Neural crest cell (in vitro differentiated cells): ENCODE data around the gene SOAT1. TPM values are rescaled to one million over a fixed set of nuclear protein-coding genes. Genes with fewer than 3 reads are reported as not detected.

Experiments
- DNase-seq: peaks from one replicate; pipeline ENCODE4 v3.0.0; 2021; ENCODE audit warnings: low read depth, mixed read lengths, low spot score
- H3K27ac Mint-ChIP-seq: one replicate; pipeline ENCODE4 v1.8.0; 2021; ENCODE audit warnings: mild to moderate bottlenecking, mixed read lengths; ENCODE audit not compliant: unreplicated experiment
- H3K27me3 Mint-ChIP-seq: 2 replicates; pipeline ENCODE4 v1.8.0; 2021; ENCODE audit warnings: low read depth, mild to moderate bottlenecking, mixed read lengths
- H3K36me3 Mint-ChIP-seq: 2 replicates; pipeline ENCODE4 v1.8.0; 2021; ENCODE audit warnings: low read depth, mild to moderate bottlenecking, mixed read lengths
- H3K4me1 Mint-ChIP-seq: 2 replicates; pipeline ENCODE4 v1.8.0; 2021; ENCODE audit warnings: mixed read lengths
- H3K4me3 Mint-ChIP-seq: one replicate; pipeline ENCODE4 v1.8.0; 2021; ENCODE audit warnings: mild to moderate bottlenecking, mixed read lengths
- H3K9me3 Mint-ChIP-seq: 2 replicates; pipeline ENCODE4 v1.8.0; 2021; ENCODE audit warnings: mixed read lengths
- total RNA-seq: library from RNA; stranded (reverse); gene quantifications from 2 replicates; pipeline ENCODE4 v1.2.1, GENCODE V29; 2021
- TF ChIP-seq, protein P1 (sequence below): fragments of 200-600 bp; sonication (generic); conservative IDR thresholded peaks from 2 replicates; pipeline ENCODE4 v1.5.0; 2021; ENCODE audit warnings: antibody characterized with exemption, mild to moderate bottlenecking

The SOAT1 gene
- total RNA-seq, 1 donor from 2014 or later: 44.8 TPM

DNA sequence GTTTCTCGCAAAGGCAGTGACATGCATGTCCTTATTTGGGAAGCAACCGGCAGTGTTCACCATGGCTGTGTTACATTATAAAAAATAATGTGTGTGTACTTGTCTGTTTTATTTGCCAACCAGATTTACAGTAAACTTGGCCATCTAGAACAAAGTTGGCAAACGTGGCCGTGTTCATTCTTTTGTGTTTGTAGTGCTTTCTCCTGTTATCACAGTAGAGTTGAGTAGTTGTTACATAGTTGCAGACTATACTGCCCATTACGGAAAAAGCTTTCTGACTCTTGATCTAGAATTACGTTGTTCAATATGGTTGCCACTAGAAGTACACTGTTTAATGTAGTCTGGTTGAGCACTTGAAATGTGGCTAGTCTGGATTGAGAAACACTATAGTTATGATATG is 19.4 kb downstream of the SOAT1 start:
- H3K9me3 Mint-ChIP-seq: no peaks in the 10 kb centered on the region
- H3K27me3 Mint-ChIP-seq: no peaks in the 10 kb centered on the region
- no peak overlapping the region for H3K27ac Mint-ChIP-seq
- H3K36me3 Mint-ChIP-seq: peaks cover 13% of the 10 kb centered on the region
- no peaks in the 10 kb centered on the region for H3K4me1 Mint-ChIP-seq
- DNase-seq: no peak
- no peak overlapping the region for H3K4me3 Mint-ChIP-seq
- TF ChIP-seq, protein P1, sequence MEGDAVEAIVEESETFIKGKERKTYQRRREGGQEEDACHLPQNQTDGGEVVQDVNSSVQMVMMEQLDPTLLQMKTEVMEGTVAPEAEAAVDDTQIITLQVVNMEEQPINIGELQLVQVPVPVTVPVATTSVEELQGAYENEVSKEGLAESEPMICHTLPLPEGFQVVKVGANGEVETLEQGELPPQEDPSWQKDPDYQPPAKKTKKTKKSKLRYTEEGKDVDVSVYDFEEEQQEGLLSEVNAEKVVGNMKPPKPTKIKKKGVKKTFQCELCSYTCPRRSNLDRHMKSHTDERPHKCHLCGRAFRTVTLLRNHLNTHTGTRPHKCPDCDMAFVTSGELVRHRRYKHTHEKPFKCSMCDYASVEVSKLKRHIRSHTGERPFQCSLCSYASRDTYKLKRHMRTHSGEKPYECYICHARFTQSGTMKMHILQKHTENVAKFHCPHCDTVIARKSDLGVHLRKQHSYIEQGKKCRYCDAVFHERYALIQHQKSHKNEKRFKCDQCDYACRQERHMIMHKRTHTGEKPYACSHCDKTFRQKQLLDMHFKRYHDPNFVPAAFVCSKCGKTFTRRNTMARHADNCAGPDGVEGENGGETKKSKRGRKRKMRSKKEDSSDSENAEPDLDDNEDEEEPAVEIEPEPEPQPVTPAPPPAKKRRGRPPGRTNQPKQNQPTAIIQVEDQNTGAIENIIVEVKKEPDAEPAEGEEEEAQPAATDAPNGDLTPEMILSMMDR: no peak

DNA sequence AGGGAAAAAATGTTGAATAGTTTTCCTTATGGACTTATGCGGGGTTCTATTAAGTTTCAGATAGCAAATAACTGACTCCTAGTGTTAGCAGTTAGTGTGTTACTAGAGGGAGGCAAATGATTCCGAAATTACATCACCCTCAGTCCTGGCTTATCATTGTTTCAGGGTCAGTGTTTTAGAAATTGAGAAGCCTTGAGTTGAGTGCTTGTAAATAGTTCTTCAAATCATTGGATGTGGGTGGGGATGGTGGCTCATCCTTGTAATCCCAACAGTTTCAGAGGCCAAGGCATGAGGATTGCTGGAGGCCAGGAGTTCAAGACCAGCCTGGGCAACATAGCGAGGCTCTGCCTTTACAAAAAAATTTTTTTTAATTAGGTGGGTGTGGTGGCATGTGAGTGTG is 21.3 kb downstream of the SOAT1 start:
- Mint-ChIP-seq H3K27ac (no peak overlapping the region), H3K36me3 (peaks cover 24% of the 10 kb centered on the region), H3K27me3 (no peaks in the 10 kb centered on the region), H3K4me1 (peaks cover 9% of the 10 kb centered on the region), H3K4me3 (no peak overlapping the region), H3K9me3 (no peaks in the 10 kb centered on the region)
- TF ChIP-seq, protein P1: no peak
- DNase-seq: no peak

DNA sequence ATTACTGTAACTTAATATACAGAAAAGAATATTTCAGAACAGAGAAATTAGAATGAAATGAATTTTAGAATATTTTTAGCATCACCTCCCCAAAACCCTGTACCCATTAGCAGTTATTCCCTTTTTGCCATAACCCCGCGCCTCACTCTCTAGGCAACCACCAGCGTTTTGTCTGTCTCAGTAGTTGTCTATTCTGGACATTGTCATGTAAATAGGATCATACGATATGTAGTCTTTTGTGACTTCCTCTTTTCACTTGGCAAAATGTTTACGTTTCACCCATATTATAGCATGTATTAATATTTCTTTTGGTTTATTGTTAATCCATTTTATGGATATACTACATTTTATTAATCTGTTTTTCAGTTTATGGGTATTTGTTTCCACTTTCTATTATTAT is 24.9 kb downstream of the SOAT1 start:
- no peak for DNase-seq
- H3K27ac Mint-ChIP-seq: no peak overlapping the region
- peaks cover 9% of the 10 kb centered on the region for H3K4me1 Mint-ChIP-seq
- H3K4me3 Mint-ChIP-seq: no peak overlapping the region
- no peaks in the 10 kb centered on the region for H3K27me3 Mint-ChIP-seq
- H3K9me3 Mint-ChIP-seq: peaks cover 4% of the 10 kb centered on the region
- H3K36me3 Mint-ChIP-seq: peaks cover 31% of the 10 kb centered on the region
- TF ChIP-seq, protein P1: no peak

DNA sequence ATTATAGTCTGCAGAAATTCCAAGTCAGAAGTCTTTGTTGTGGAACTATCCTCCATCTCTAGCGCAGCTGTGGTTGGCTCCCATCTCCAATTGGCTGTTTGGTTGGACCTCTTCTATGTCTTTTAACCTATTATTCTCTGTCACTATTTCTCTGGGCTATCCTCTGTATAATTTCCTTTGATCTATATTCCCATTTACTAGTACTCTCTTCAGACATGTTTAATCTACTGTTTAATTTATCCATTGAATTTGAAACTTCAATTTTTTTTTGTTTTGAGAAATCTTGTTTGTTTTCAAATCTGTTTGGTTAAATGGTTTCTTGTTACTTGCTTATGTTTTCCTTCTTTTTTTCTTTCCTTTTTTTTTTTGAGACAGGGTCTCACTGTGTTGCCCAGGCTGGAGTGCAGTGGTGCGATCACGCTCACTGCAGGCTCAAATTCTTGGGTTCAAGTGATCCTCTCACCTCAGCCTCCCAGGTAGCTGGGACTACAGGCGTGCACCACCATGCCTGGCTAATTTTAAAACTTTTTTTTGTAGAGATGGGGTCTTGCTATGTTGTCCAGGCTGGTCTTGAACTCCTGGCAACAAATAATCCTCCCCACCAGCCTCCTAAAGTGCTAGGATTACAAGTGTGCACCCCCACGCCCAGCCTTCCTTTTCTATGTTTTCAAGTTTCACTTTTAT is 28.1 kb downstream of the SOAT1 start:
- peaks cover 13% of the 10 kb centered on the region for H3K4me1 Mint-ChIP-seq
- H3K27ac Mint-ChIP-seq: no peak overlapping the region
- H3K27me3 Mint-ChIP-seq: no peaks in the 10 kb centered on the region
- H3K9me3 Mint-ChIP-seq: peaks cover 4% of the 10 kb centered on the region
- H3K36me3 Mint-ChIP-seq: peaks cover 40% of the 10 kb centered on the region
- DNase-seq: no peak
- TF ChIP-seq, protein P1: no peak
- no peak overlapping the region for H3K4me3 Mint-ChIP-seq

DNA sequence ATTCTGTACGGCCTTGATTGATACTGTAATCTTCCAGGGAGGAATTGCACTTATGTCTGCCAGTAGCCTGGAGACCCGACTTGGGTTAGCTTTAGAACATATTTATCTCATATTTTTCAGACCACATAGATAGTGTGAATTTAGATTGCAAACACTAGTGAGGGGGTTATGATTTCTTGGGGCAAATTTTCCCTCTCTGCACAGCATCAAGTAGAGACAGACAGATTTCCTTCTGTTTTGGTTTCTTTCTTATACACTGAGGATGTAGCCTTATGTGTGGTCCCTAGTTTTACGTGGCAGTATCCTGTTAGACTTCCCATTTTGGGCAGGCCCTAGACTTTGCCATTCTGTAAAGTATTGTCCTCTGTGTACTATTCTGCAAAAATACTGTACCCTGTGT is 29.0 kb downstream of the SOAT1 start:
- peaks cover 40% of the 10 kb centered on the region for H3K36me3 Mint-ChIP-seq
- H3K27me3 Mint-ChIP-seq: no peaks in the 10 kb centered on the region
- TF ChIP-seq, protein P1: no peak
- DNase-seq: no peak
- no peak overlapping the region for H3K4me3 Mint-ChIP-seq
- no peak overlapping the region for H3K27ac Mint-ChIP-seq
- peaks cover 4% of the 10 kb centered on the region for H3K9me3 Mint-ChIP-seq
- H3K4me1 Mint-ChIP-seq: peaks cover 13% of the 10 kb centered on the region
